HL-60 (cell line): ENCODE results near the gene DOCK1.

Experiments used
- DNase-seq, 2 experiments: peaks; one replicate each; pipeline ENCODE4 v3.0.0-alpha.2; 2010 to 2020; ENCODE audit warnings: low read depth in 1 of 2, low spot score in 1 of 2
- H3K27ac ChIP-seq: fragments of 250-450 bp; sonication (Bioruptor Pico); replicated peaks from 2 replicates; pipeline ENCODE4 v1.5.1; 2020; ENCODE audit warnings: mild to moderate bottlenecking, moderate library complexity
- H3K27me3 ChIP-seq: fragments of 250-450 bp; sonication (Bioruptor Pico); 2 replicates; pipeline ENCODE4 v1.5.1; 2021; ENCODE audit warnings: mild to moderate bottlenecking, moderate library complexity; ENCODE audit not compliant: insufficient read depth, poor library complexity, severe bottlenecking
- H3K4me3 ChIP-seq: replicated peaks from 2 replicates; pipeline ENCODE4 v1.5.1; 2011; ENCODE audit warnings: mild to moderate bottlenecking, control low read depth, low read length; ENCODE audit not compliant: insufficient read depth
- GABPA ChIP-seq: IDR thresholded peaks from 2 replicates; pipeline ENCODE4 v1.6.1; 2012; ENCODE audit warnings: low read depth
- POLR2AphosphoS5 ChIP-seq: IDR thresholded peaks from 2 replicates; pipeline ENCODE4 v1.6.1; 2012; ENCODE audit warnings: low read depth
- REST ChIP-seq: IDR thresholded peaks from 2 replicates; pipeline ENCODE4 v1.6.1; 2012; ENCODE audit warnings: low read depth; ENCODE audit not compliant: insufficient replicate concordance
- SPI1 ChIP-seq: IDR thresholded peaks from 2 replicates; pipeline ENCODE4 v1.6.1; 2012; ENCODE audit warnings: low read depth, mild to moderate bottlenecking, borderline replicate concordance
- TF ChIP-seq, protein P1 (sequence below): IDR thresholded peaks from one replicate; pipeline ENCODE4 v1.5.1; 2011; ENCODE audit warnings: low read length, control low read depth, inconsistent platforms; ENCODE audit not compliant: insufficient read depth

Gene DOCK1

GRCh38 chr10:127162841-127163240 is 257.6 kb downstream of the DOCK1 start:
- Histone ChIP-seq H3K4me3 (no peak overlapping the region), H3K27ac (no peak overlapping the region), H3K27me3 (no peaks in the 10 kb centered on the region)
- DNase-seq, result no peak
- TF ChIP-seq, protein P1, sequence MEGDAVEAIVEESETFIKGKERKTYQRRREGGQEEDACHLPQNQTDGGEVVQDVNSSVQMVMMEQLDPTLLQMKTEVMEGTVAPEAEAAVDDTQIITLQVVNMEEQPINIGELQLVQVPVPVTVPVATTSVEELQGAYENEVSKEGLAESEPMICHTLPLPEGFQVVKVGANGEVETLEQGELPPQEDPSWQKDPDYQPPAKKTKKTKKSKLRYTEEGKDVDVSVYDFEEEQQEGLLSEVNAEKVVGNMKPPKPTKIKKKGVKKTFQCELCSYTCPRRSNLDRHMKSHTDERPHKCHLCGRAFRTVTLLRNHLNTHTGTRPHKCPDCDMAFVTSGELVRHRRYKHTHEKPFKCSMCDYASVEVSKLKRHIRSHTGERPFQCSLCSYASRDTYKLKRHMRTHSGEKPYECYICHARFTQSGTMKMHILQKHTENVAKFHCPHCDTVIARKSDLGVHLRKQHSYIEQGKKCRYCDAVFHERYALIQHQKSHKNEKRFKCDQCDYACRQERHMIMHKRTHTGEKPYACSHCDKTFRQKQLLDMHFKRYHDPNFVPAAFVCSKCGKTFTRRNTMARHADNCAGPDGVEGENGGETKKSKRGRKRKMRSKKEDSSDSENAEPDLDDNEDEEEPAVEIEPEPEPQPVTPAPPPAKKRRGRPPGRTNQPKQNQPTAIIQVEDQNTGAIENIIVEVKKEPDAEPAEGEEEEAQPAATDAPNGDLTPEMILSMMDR, result no peak
- TF ChIP-seq REST (no peak), SPI1 (no peak), GABPA (no peak), POLR2AphosphoS5 (no peak)

DNA sequence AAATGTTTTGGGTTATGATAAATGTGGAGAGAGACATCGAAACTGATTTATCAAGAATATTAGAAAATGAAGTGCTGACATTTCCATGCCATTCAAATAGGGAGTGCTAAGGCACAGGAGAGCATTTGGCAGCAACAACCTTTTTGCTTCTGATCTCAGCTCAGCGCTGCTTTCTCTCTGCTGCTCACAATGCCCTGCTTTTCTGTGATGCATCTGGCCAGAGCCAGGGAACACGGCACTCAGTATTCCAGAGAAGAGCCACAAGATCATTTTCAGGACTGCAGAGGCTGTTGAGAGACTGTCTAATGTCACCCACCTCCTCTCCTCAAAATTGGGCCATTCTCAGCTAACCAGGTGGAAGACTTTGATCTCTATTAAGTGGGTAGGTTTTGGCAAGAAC is 263.0 kb downstream of the DOCK1 start:
- Histone ChIP-seq H3K27ac (no peak overlapping the region), H3K27me3 (no peaks in the 10 kb centered on the region), H3K4me3 (no peak overlapping the region)
- DNase-seq, result no peak
- TF ChIP-seq GABPA (no peak), POLR2AphosphoS5 (no peak), REST (no peak), SPI1 (no peak)
- TF ChIP-seq, protein P1, result no peak

DNA sequence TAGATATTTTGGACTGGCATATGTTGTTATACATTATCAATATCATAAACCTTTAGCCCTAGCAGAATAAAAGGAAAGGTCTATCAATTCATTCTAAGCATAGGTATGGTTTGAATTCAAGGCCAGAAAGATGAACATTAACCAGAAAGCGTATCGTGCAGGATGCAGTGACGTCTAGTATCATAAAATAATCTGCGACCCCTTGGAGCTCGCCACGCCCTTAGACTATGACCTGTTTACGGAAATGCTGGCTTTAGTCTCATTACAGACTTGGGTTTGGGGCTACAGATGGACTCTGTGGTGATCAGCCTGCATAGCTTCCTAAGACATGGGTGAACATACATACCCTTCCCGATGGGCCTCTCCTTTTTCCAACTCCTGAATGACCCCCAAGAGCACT is 269.6 kb downstream of the DOCK1 start:
- Histone ChIP-seq H3K27ac (no peak overlapping the region), H3K4me3 (no peak overlapping the region), H3K27me3 (no peaks in the 10 kb centered on the region)
- DNase-seq, result no peak
- TF ChIP-seq REST (no peak), POLR2AphosphoS5 (no peak), SPI1 (no peak), GABPA (no peak)
- TF ChIP-seq, protein P1, result no peak
